T-helper 1 cell treated with Interleukin-12 subunit alpha and Interleukin-12 subunit beta and Interleukin-4 antibody, amounts not matched to agents 30 μg/mL and 1 μg/mL, for 36 hours (primary cell): Measurements from ENCODE around the gene EDARADD.
A peak's percentile ranks its signal among the peaks of the same experiment; 100 is the strongest.

ENCODE experiments used
- H3K27ac Mint-ChIP-seq: one replicate; pipeline ENCODE4 v1.8.0; 2021; ENCODE audit warnings: mild to moderate bottlenecking, mixed read lengths
- H3K27me3 Mint-ChIP-seq: one replicate; pipeline ENCODE4 v1.8.0; 2021; ENCODE audit warnings: low read depth, mixed read lengths
- H3K36me3 Mint-ChIP-seq: one replicate; pipeline ENCODE4 v1.8.0; 2021; ENCODE audit warnings: low read depth, mixed read lengths
- H3K4me1 Mint-ChIP-seq: one replicate; pipeline ENCODE4 v1.8.0; 2021; ENCODE audit warnings: low read depth, mixed read lengths
- H3K4me3 Mint-ChIP-seq: one replicate; pipeline ENCODE4 v1.8.0; 2021; ENCODE audit warnings: mild to moderate bottlenecking, moderate library complexity, mixed read lengths
- H3K9me3 Mint-ChIP-seq: one replicate; pipeline ENCODE4 v1.8.0; 2021; ENCODE audit warnings: mixed read lengths

Gene EDARADD

GRCh38 chr1:236371083-236371482 lies 23.0 kb upstream of the EDARADD start:
- Mint-ChIP-seq H3K4me3 (no peak overlapping the region), H3K4me1 (peaks cover 2% of the 10 kb centered on the region), H3K36me3 (no peaks in the 10 kb centered on the region)

GRCh38 chr1:236377832-236378535 lies 16.1 kb upstream of the EDARADD start:
- Mint-ChIP-seq H3K4me1 (no peaks in the 10 kb centered on the region), H3K4me3 (no peak overlapping the region), H3K27ac (no peak overlapping the region), H3K9me3 (peaks cover 16% of the 10 kb centered on the region), H3K27me3 (peaks cover 10% of the 10 kb centered on the region), H3K36me3 (peaks cover 3% of the 10 kb centered on the region)

More at GRCh38 chr1:236371083-236371482, 23.0 kb upstream of the EDARADD start:
- H3K27me3 Mint-ChIP-seq, result peaks cover 13% of the 10 kb centered on the region
- H3K9me3 Mint-ChIP-seq, result no peaks in the 10 kb centered on the region
- no peak overlapping the region for H3K27ac Mint-ChIP-seq

GRCh38 chr1:236381565-236382158 lies 12.4 kb upstream of the EDARADD start:
- no peak overlapping the region for H3K27ac Mint-ChIP-seq
- peaks cover 16% of the 10 kb centered on the region for H3K9me3 Mint-ChIP-seq
- no peaks in the 10 kb centered on the region for H3K4me1 Mint-ChIP-seq
- H3K27me3 Mint-ChIP-seq, result peaks cover 2% of the 10 kb centered on the region
- H3K36me3 Mint-ChIP-seq, result peaks cover 3% of the 10 kb centered on the region
- no peak overlapping the region for H3K4me3 Mint-ChIP-seq

GRCh38 chr1:236388332-236388731 lies 5.8 kb upstream of the EDARADD start:
- Mint-ChIP-seq H3K4me1 (no peaks in the 10 kb centered on the region), H3K27ac (no peak overlapping the region), H3K27me3 (peaks cover 11% of the 10 kb centered on the region), H3K9me3 (no peaks in the 10 kb centered on the region), H3K36me3 (no peaks in the 10 kb centered on the region), H3K4me3 (no peak overlapping the region)

GRCh38 chr1:236389253-236389652 lies 4.8 kb upstream of the EDARADD start:
- Mint-ChIP-seq H3K4me3 (no peak overlapping the region), H3K27me3 (peaks cover 16% of the 10 kb centered on the region), H3K4me1 (peaks cover 3% of the 10 kb centered on the region), H3K27ac (no peak overlapping the region), H3K9me3 (no peaks in the 10 kb centered on the region), H3K36me3 (no peaks in the 10 kb centered on the region)

- Mint-ChIP-seq H3K36me3 (no peaks in the 10 kb centered on the region), H3K27ac (no peak overlapping the region), H3K9me3 (no peaks in the 10 kb centered on the region), H3K4me3 (no peak overlapping the region), H3K27me3 (peaks cover 19% of the 10 kb centered on the region), H3K4me1 (peaks cover 9% of the 10 kb centered on the region)
These were observed 3.1 kb upstream of the EDARADD start for GRCh38 chr1:236391008-236391407.

- H3K4me3 Mint-ChIP-seq, result no peak overlapping the region
- peaks cover 24% of the 10 kb centered on the region for H3K27me3 Mint-ChIP-seq
- H3K9me3 Mint-ChIP-seq, result no peaks in the 10 kb centered on the region
- H3K36me3 Mint-ChIP-seq, result no peaks in the 10 kb centered on the region
- no peak overlapping the region for H3K27ac Mint-ChIP-seq
- peaks cover 14% of the 10 kb centered on the region for H3K4me1 Mint-ChIP-seq
These were observed 1.9 kb upstream of the EDARADD start for GRCh38 chr1:236392182-236392581.

- Mint-ChIP-seq H3K4me3 (peak overlapping the region; percentile 89), H3K36me3 (peaks cover 2% of the 10 kb centered on the region), H3K27me3 (peaks cover 20% of the 10 kb centered on the region), H3K27ac (peak overlapping the region; percentile 82), H3K4me1 (peaks cover 14% of the 10 kb centered on the region), H3K9me3 (no peaks in the 10 kb centered on the region)
These were observed 768 bp downstream of the EDARADD start for GRCh38 chr1:236394879-236395229.

GRCh38 chr1:236395230-236395946 lies 1.3 kb downstream of the EDARADD start:
- Mint-ChIP-seq H3K36me3 (peaks cover 2% of the 10 kb centered on the region), H3K9me3 (no peaks in the 10 kb centered on the region), H3K4me3 (peak overlapping the region; percentile 93), H3K4me1 (peaks cover 17% of the 10 kb centered on the region), H3K27ac (peak overlapping the region; percentile 52), H3K27me3 (peaks cover 20% of the 10 kb centered on the region)

GRCh38 chr1:236395947-236396664 lies 2.0 kb downstream of the EDARADD start:
- H3K27ac Mint-ChIP-seq, result peak overlapping the region; percentile 82
- H3K9me3 Mint-ChIP-seq, result no peaks in the 10 kb centered on the region
- H3K4me3 Mint-ChIP-seq, result peak overlapping the region; percentile 93
- peaks cover 17% of the 10 kb centered on the region for H3K4me1 Mint-ChIP-seq
- H3K27me3 Mint-ChIP-seq, result peaks cover 20% of the 10 kb centered on the region
- peaks cover 2% of the 10 kb centered on the region for H3K36me3 Mint-ChIP-seq

GRCh38 chr1:236396665-236397043 lies 2.6 kb downstream of the EDARADD start:
- Mint-ChIP-seq H3K27ac (no peak overlapping the region), H3K4me1 (peaks cover 17% of the 10 kb centered on the region), H3K36me3 (peaks cover 2% of the 10 kb centered on the region), H3K9me3 (no peaks in the 10 kb centered on the region), H3K27me3 (peaks cover 20% of the 10 kb centered on the region), H3K4me3 (peak overlapping the region; percentile 93)

- Mint-ChIP-seq H3K27me3 (peaks cover 17% of the 10 kb centered on the region), H3K27ac (no peak overlapping the region), H3K9me3 (no peaks in the 10 kb centered on the region), H3K4me1 (peaks cover 17% of the 10 kb centered on the region), H3K36me3 (peaks cover 2% of the 10 kb centered on the region), H3K4me3 (no peak overlapping the region)
These were observed 3.2 kb downstream of the EDARADD start for GRCh38 chr1:236397173-236397759.

GRCh38 chr1:236398538-236398937 lies 4.5 kb downstream of the EDARADD start:
- peaks cover 17% of the 10 kb centered on the region for H3K27me3 Mint-ChIP-seq
- H3K27ac Mint-ChIP-seq, result no peak overlapping the region
- H3K4me1 Mint-ChIP-seq, result peaks cover 17% of the 10 kb centered on the region
- peaks cover 2% of the 10 kb centered on the region for H3K36me3 Mint-ChIP-seq
- H3K4me3 Mint-ChIP-seq, result no peak overlapping the region
- no peaks in the 10 kb centered on the region for H3K9me3 Mint-ChIP-seq

- H3K27me3 Mint-ChIP-seq, result peaks cover 12% of the 10 kb centered on the region
- H3K36me3 Mint-ChIP-seq, result peaks cover 2% of the 10 kb centered on the region
- H3K4me3 Mint-ChIP-seq, result no peak overlapping the region
- no peaks in the 10 kb centered on the region for H3K9me3 Mint-ChIP-seq
- no peak overlapping the region for H3K27ac Mint-ChIP-seq
- peaks cover 10% of the 10 kb centered on the region for H3K4me1 Mint-ChIP-seq
These were observed 6.0 kb downstream of the EDARADD start for GRCh38 chr1:236400061-236400603.
